Colonic mucosa (tissue), 4 donors: ENCODE data around the gene RHBDD1. TPM values are rescaled to one million over a fixed set of nuclear protein-coding genes. Genes with fewer than 3 reads are reported as not detected.

Source experiments
- DNase-seq: peaks from one replicate; pipeline ENCODE4 v3.0.0-alpha.2; 2020
- H3K27ac ChIP-seq: fragments of 200-600 bp; one replicate; pipeline ENCODE4 v1.8.0; 2021
- H3K27me3 ChIP-seq: fragments of 200-600 bp; one replicate; pipeline ENCODE4 v1.8.0; 2021
- H3K36me3 ChIP-seq: fragments of 200-600 bp; one replicate; pipeline ENCODE4 v1.8.0; 2021
- H3K4me1 ChIP-seq: fragments of 200-600 bp; one replicate; pipeline ENCODE4 v1.8.0; 2021; ENCODE audit warnings: mild to moderate bottlenecking
- H3K4me3 ChIP-seq: fragments of 200-600 bp; one replicate; pipeline ENCODE4 v1.8.0; 2021
- H3K9ac ChIP-seq, 2 donors: one replicate each; pipeline ENCODE4 v1.7.0; 2013; ENCODE audit warnings: control low read depth in 2 of 2, low read depth in 2 of 2, low read length in 2 of 2
- H3K9me3 ChIP-seq: fragments of 200-600 bp; one replicate; pipeline ENCODE4 v1.8.0; 2021
- intact Hi-C: fragments of 100-400 bp; cut with DNase I; formaldehyde crosslinking; loops from one replicate; pipeline ENCODE4 v1.14.1; 2022
- total RNA-seq, 2 donors: library from RNA; stranded (reverse); fragmentation: NEBNext Ultra II Directional in 1 of 2; extraction: Animal tissue kit (Norgen Biotek cat#: 25700) in 1 of 2; gene quantifications; one replicate each; pipeline ENCODE4 v1.2.1, GENCODE V29; 2021
- TF ChIP-seq, protein P1 (sequence below): fragments of 200-600 bp; IDR thresholded peaks from one replicate; pipeline ENCODE4 v1.8.0; 2022; ENCODE audit warnings: antibody characterized with exemption, mild to moderate bottlenecking
- donor health status: healthy.
- donor health status: DM: no; HTN: no; CAD: no.
- donor health status: DM: no; HTN: no; CAD: no.

Gene RHBDD1
- total RNA-seq, 2 donors from 2014 or later: 29.9 to 31.7 TPM

GRCh38 chr2:226865710-226866109, 29.9 kb downstream of the RHBDD1 start:
- DNase-seq: no peak
- no peak overlapping the region for H3K9ac ChIP-seq
- H3K27me3 ChIP-seq: no peaks in the 10 kb centered on the region
- H3K4me3 ChIP-seq: no peak overlapping the region
- no peak overlapping the region for H3K27ac ChIP-seq
- no peaks in the 10 kb centered on the region for H3K9me3 ChIP-seq
- H3K4me1 ChIP-seq: no peaks in the 10 kb centered on the region
- TF ChIP-seq, protein P1, sequence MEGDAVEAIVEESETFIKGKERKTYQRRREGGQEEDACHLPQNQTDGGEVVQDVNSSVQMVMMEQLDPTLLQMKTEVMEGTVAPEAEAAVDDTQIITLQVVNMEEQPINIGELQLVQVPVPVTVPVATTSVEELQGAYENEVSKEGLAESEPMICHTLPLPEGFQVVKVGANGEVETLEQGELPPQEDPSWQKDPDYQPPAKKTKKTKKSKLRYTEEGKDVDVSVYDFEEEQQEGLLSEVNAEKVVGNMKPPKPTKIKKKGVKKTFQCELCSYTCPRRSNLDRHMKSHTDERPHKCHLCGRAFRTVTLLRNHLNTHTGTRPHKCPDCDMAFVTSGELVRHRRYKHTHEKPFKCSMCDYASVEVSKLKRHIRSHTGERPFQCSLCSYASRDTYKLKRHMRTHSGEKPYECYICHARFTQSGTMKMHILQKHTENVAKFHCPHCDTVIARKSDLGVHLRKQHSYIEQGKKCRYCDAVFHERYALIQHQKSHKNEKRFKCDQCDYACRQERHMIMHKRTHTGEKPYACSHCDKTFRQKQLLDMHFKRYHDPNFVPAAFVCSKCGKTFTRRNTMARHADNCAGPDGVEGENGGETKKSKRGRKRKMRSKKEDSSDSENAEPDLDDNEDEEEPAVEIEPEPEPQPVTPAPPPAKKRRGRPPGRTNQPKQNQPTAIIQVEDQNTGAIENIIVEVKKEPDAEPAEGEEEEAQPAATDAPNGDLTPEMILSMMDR: no peak
- H3K36me3 ChIP-seq: no peaks in the 10 kb centered on the region
- intact Hi-C loops: no loop called here

- Histone ChIP-seq H3K9me3 (no peaks in the 10 kb centered on the region), H3K27me3 (no peaks in the 10 kb centered on the region), H3K36me3 (no peaks in the 10 kb centered on the region), H3K9ac (no peak overlapping the region), H3K27ac (no peak overlapping the region), H3K4me1 (no peaks in the 10 kb centered on the region), H3K4me3 (no peak overlapping the region)
- TF ChIP-seq, protein P1: no peak
- no peak for DNase-seq
- intact Hi-C loops: no loop called here
These were observed 32.7 kb downstream of the RHBDD1 start for GRCh38 chr2:226868331-226869162.

DNA sequence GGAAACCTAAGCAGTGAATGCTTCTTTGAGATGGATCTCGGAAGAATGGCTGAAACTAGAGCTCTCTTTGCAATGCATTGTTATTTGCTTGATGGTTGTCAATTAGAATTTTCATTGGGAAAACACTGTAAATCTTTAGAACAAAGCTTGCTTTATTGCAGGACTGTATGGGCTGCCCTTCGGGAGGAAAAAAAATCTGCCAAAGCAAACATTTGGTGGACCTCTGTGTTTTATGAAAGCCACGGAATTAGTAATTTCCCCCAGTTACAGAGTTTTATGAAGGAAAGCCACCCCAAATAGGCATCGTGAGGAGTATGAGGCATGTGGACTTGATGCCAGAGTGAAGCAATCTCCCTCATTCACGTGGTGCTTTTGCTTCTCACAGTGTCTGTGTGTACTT, 33.5 kb downstream of the RHBDD1 start:
- H3K9ac ChIP-seq: no peak overlapping the region
- intact Hi-C loops: no loop called here
- TF ChIP-seq, protein P1: no peak
- no peak overlapping the region for H3K27ac ChIP-seq
- H3K4me1 ChIP-seq: no peaks in the 10 kb centered on the region
- H3K27me3 ChIP-seq: no peaks in the 10 kb centered on the region
- DNase-seq: no peak
- no peak overlapping the region for H3K4me3 ChIP-seq
- H3K9me3 ChIP-seq: no peaks in the 10 kb centered on the region
- H3K36me3 ChIP-seq: no peaks in the 10 kb centered on the region

DNA sequence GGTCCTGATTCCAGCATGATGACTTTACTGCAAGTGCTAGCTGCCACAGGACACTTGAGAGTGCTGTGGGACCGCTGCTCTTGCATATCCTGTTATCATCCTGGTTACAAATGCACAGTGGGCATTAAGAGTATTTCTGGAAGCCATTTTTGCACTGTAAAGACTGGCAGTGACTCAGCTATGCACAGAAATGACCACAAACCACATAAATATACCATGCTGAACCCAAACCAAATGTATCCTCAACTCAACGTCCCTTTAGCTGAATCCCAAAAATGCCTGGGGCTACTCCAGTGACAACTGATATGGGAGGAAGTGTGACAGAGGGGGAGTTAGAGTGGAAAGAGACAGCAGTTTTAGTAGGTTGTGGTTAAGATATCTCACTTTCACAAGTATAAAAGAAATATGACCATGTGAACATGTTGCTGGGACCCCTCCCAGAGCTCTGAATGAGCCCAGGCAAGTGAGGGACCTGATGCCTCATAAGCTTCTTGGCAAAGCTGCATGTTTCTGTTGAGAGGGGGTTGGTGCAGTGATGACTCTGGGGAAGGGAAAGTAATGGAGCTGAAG, 37.3 kb downstream of the RHBDD1 start:
- intact Hi-C loops: no loop called here
- H3K36me3 ChIP-seq: no peaks in the 10 kb centered on the region
- no peaks in the 10 kb centered on the region for H3K27me3 ChIP-seq
- TF ChIP-seq, protein P1: no peak
- no peaks in the 10 kb centered on the region for H3K9me3 ChIP-seq
- no peak overlapping the region for H3K4me3 ChIP-seq
- no peaks in the 10 kb centered on the region for H3K4me1 ChIP-seq
- no peak for DNase-seq
- H3K27ac ChIP-seq: no peak overlapping the region
- H3K9ac ChIP-seq: no peak overlapping the region

GRCh38 chr2:226873826-226874225, 38.0 kb downstream of the RHBDD1 start:
- TF ChIP-seq, protein P1: no peak
- no peak overlapping the region for H3K4me3 ChIP-seq
- H3K4me1 ChIP-seq: no peaks in the 10 kb centered on the region
- no peak overlapping the region for H3K27ac ChIP-seq
- no peaks in the 10 kb centered on the region for H3K27me3 ChIP-seq
- no peaks in the 10 kb centered on the region for H3K9me3 ChIP-seq
- DNase-seq: no peak
- no peaks in the 10 kb centered on the region for H3K36me3 ChIP-seq
- no peak overlapping the region for H3K9ac ChIP-seq
- intact Hi-C loops: no loop called here
